GM12801 (cell line): Measurements from ENCODE around the gene MAPRE2.

Experiments used
- CTCF ChIP-seq: IDR thresholded peaks from one replicate; pipeline ENCODE4 v1.5.1; 2011; ENCODE audit warnings: control low read depth; ENCODE audit not compliant: insufficient read length; ENCODE audit errors: extremely low read depth

Gene MAPRE2

DNA sequence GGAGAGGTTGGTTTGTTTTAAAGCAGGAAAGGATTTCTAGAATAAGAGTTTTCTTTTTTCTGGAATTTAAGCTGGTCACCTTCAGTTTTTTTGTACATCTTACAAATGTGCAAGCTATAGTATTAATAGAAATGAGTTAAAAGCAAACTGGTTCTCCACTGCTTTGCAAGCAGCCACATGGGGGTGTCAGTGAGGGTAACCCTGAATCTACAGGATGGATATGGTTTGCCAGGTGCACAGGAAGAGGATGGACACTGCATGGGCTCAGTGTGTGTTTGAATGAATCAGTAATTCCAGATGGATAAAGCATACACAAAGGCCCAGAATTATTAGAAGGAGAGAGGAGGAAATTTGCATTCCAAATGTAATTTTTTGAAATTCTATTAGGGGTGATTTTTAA is 89.0 kb downstream of the MAPRE2 start:
- no peak for TF ChIP-seq CTCF

- TF ChIP-seq CTCF: no peak
These were observed 90.3 kb downstream of the MAPRE2 start for GRCh38 chr18:35131387-35132020.

GRCh38 chr18:35132021-35132902 is 91.0 kb downstream of the MAPRE2 start:
- TF ChIP-seq CTCF: no peak

GRCh38 chr18:35134190-35134730 is 93.0 kb downstream of the MAPRE2 start:
- no peak for TF ChIP-seq CTCF

DNA sequence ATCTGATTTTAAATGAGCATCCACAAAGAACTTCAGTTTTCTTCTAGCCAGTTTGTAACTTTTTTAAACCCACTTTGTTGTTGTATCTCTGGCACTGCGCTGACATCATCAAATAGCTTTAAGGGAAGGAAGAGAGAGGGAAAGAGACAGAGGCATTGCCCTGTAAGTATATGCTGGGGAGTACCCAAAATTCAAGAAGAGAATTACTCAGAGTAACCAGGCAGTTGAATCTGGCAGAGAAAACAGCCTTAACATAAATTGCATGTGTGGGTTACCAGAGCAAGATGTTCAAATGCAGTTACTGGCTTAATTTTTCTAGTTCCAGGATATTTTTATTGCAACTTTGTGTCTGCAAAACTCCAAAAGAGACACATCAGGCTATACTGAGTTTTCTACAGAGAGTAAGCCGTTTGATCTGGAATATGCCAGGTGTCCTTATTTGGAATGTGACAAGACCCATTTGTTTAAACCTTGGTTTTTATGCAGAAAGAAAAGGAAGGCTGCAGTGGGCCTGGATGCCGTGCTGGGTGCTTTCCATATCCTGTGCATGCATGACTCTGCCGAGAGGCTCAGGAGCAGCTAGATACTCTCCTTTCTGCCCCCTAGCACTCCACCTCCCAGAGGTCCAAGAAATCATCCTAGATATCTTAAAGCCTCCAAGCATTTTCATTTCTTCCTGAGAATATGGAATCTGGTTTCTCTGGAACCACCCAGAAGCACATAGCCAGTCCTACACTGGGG is 93.7 kb downstream of the MAPRE2 start:
- no peak for TF ChIP-seq CTCF

DNA sequence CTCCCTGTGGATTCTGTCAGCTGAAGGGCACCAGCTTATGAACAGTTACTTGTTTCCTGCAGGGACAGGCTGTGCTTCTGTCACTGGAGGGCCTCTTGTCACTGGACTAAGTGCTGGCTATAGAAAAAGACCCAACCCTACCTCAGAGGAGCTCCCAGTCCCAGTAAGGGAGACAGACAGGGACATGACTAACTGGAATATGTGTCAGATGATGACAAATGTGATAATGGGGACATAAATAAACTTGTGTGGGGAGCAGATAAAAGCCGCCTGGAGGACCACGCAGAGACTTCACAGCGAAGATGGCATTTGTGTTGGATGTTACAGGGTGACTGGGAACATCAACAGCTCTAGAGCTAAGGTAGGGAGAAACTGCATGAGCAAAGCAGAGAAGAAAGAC is 95.0 kb downstream of the MAPRE2 start:
- no peak for TF ChIP-seq CTCF

- no peak for TF ChIP-seq CTCF
These were observed 95.7 kb downstream of the MAPRE2 start for GRCh38 chr18:35136885-35137284.
